ENCODE measurements around the gene MRC1.

MRC1 gene

GRCh38 chr10:17877121-17877520 is 68.0 kb downstream of the MRC1 start:
- in situ Hi-C loops (cut with MboI; ENCODE audit: low pct_unique_long_range_greater_than_20kb, low sequenced_read_pairs) = no loop called here
- no peak for DNase-seq

GRCh38 chr10:17878896-17879295 is 69.7 kb downstream of the MRC1 start:
- in situ Hi-C loops (cut with MboI; ENCODE audit: low pct_unique_long_range_greater_than_20kb, low sequenced_read_pairs) = no loop called here

DNA sequence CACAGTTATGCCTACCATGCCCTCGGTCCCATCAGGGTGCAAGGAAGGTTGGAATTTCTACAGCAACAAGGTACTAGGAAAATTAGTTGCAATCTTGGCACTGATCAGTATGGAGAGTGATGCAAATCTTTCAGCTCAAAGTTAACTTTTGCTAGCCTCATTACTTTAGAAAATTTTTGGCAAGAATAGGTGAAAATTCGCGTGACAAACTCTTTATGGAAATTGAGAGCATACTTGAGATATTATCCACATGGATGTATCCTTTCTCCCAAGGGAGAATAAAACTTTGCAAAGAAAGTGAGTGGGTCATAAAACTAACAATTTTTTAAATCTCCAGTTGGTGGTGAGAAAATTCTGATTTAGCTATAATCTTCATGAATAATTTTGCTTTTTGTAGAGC is 71.5 kb downstream of the MRC1 start:
- no peak for DNase-seq
- in situ Hi-C loops (cut with MboI; ENCODE audit: low pct_unique_long_range_greater_than_20kb, low sequenced_read_pairs) = no loop called here

More at GRCh38 chr10:17878896-17879295, 69.7 kb downstream of the MRC1 start:
- no peak for DNase-seq

DNA sequence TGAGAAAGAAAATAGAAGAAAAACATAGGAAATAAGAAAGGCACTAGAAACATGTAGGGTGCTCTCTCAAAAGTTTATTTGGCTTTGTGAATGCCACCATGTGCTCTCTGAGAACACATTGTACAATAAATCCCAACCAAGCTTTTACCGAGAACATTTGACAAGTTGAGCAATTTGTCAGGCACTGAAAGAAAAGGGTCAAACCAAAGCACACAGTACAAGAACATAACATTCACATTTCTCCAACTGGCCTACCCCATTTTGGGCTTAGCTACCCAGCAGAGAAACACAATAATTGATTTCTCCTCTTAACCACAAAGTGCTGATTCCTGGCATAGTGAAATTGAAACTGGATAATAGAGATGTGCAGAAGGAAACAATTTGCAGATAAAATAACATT is 73.4 kb downstream of the MRC1 start:
- in situ Hi-C loops (cut with MboI; ENCODE audit: low pct_unique_long_range_greater_than_20kb, low sequenced_read_pairs) = no loop called here
- DNase-seq = no peak

DNA sequence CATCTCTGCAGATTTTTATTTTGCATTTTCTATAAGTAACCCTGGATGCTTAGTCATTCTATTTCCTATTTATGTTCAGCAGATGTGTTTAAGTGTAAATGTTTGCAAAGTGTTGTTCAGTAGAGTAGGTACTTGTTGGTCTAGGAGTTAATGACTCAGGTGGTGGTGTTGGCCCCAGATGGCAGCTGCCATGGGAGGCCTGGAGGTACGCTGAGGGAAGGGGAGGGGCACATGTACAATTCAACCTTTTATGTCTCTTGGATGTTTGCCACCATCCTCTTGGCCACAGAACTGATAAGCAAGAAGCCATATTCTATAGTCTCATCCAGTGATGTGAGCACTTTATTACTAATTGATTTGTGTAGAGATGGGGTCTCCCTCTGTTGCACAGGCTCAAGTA is 74.5 kb downstream of the MRC1 start:
- no peak for DNase-seq
- in situ Hi-C loops (cut with MboI; ENCODE audit: low pct_unique_long_range_greater_than_20kb, low sequenced_read_pairs) = no loop called here

- no peak for DNase-seq
- in situ Hi-C loops (cut with MboI; ENCODE audit: low pct_unique_long_range_greater_than_20kb, low sequenced_read_pairs) = no loop called here
Observed at GRCh38 chr10:17888189-17888588, 79.0 kb downstream of the MRC1 start.

- no peak for DNase-seq
- in situ Hi-C loops (cut with MboI; ENCODE audit: low pct_unique_long_range_greater_than_20kb, low sequenced_read_pairs) = no loop called here
Observed at GRCh38 chr10:17891435-17891834, 82.3 kb downstream of the MRC1 start.

DNA sequence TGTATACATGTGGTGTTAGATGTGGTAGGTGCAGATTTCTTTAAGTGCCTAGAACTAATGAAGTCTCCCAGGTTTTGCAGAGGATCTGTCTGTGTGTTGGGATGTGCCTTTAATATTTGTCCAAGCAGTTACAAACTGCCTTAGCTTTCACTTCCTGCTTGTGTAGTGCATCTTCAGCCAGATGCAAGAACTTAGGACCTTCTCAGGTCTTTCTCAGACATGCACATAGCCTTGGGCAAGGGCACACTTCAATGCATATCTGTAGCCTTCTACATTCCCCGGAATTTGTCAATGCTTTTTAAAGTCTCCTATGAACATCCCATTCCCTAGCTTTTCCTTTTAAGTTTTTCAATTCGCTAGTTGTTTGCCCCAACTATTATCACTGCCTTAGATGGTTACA is 95.4 kb downstream of the MRC1 start:
- DNase-seq = no peak
- in situ Hi-C loops (cut with MboI; ENCODE audit: low pct_unique_long_range_greater_than_20kb, low sequenced_read_pairs) = no loop called here

DNA sequence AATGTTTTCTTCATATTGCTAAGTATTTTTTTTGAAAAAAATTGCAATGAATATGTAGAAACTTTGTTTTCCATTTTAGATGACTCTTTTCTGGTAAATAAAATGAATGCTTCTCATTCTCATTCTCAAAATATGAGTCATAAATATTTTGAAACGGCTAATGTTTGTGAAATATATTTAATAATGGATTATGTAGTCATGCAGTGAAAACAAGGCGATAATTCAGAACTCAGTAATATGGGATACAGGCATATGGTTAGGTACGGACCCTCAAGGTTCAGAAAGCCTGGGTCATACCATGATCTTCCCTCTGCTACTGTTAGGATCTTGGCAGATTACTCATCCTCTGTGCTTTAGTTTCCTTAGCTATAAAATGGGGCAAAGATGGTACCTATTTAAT is 96.3 kb downstream of the MRC1 start:
- no peak for DNase-seq
- in situ Hi-C loops (cut with MboI; ENCODE audit: low pct_unique_long_range_greater_than_20kb, low sequenced_read_pairs) = no loop called here

- in situ Hi-C loops (cut with MboI; ENCODE audit: low pct_unique_long_range_greater_than_20kb, low sequenced_read_pairs) = no loop called here
- DNase-seq = no peak
Observed at GRCh38 chr10:17906002-17906401, 96.9 kb downstream of the MRC1 start.

GRCh38 chr10:17907641-17908040 is 98.5 kb downstream of the MRC1 start:
- in situ Hi-C loops (cut with MboI; ENCODE audit: low pct_unique_long_range_greater_than_20kb, low sequenced_read_pairs) = no loop called here
- no peak for DNase-seq

- in situ Hi-C loops (cut with MboI; ENCODE audit: low pct_unique_long_range_greater_than_20kb, low sequenced_read_pairs) = no loop called here
- peak; percentile 51 for DNase-seq
Observed at GRCh38 chr10:17910125-17910789, 101.1 kb downstream of the MRC1 start.

DNA sequence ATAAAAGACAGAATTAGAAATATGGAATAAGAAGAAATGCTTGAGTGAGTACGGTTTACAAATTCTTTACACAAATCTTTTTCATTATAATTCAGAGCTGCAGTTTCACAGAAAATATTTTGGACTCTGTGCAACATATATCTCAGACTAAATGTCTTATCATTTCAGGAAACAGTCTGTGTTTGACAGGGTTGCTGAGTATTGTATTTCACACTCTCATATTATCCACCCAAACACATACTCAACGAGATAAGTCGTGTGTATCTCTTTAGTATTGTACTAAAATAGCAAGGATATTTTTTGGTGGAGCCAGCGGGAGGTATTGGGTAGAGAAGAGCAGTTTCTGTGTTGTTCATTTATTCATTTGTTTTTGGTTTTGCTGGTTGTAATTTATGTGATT is 103.6 kb downstream of the MRC1 start:
- no peak for DNase-seq
- in situ Hi-C loops (cut with MboI; ENCODE audit: low pct_unique_long_range_greater_than_20kb, low sequenced_read_pairs) = no loop called here

DNA sequence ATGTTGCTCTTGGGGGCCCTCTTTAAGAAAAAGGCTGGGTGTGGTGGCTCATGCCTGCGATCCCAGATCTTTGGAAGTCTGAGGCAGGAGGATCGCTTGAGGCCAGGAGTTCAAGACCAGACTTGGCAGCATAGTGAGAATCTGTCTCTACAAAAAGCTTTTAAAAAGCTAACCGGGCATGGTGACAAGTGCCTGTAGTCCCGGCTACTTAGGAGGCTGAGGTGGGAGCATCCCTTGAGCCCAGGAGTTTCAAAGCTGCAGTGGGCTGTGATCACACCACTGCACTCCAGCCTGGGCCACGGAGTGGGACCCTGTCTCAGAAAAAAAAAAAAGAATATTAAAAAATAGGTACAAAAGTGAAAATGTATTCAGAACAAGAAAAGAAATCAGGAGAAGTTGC is 104.5 kb downstream of the MRC1 start:
- in situ Hi-C loops (cut with MboI; ENCODE audit: low pct_unique_long_range_greater_than_20kb, low sequenced_read_pairs) = no loop called here
- DNase-seq = no peak

GRCh38 chr10:17914169-17915045 is 105.3 kb downstream of the MRC1 start:
- in situ Hi-C loops (cut with MboI; ENCODE audit: low pct_unique_long_range_greater_than_20kb, low sequenced_read_pairs) = no loop called here
- no peak for DNase-seq

DNA sequence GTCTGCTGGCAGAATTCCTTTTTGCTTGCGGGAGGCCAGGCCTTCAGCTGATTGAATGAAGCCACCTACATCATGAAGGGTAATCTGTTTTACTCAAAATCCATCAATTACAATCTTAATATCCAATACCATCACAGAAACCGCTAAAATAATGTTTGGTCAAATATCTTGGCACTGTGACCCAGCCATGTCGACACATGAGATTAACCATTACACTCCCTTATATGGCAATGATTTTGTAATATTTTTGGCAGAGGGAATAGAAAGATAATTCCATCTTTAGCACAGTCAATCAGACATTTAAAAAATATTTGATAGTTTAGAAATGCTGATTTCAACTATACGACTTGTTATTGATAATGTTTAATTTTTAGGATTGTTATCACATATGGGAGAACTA is 106.0 kb downstream of the MRC1 start:
- DNase-seq = no peak
- in situ Hi-C loops (cut with MboI; ENCODE audit: low pct_unique_long_range_greater_than_20kb, low sequenced_read_pairs) = no loop called here

- no peak for DNase-seq
Observed at GRCh38 chr10:17918187-17918903, 109.2 kb downstream of the MRC1 start.

GRCh38 chr10:17921378-17921777 is 112.2 kb downstream of the MRC1 start:
- in situ Hi-C loops (cut with MboI; ENCODE audit: low pct_unique_long_range_greater_than_20kb, low sequenced_read_pairs) = no loop called here

More at GRCh38 chr10:17918187-17918903, 109.2 kb downstream of the MRC1 start:
- in situ Hi-C loops (cut with MboI; ENCODE audit: low pct_unique_long_range_greater_than_20kb, low sequenced_read_pairs) = no loop called here

GRCh38 chr10:17923728-17924127 is 114.6 kb downstream of the MRC1 start:
- in situ Hi-C loops (cut with MboI; ENCODE audit: low pct_unique_long_range_greater_than_20kb, low sequenced_read_pairs) = no loop called here

More at GRCh38 chr10:17921378-17921777, 112.2 kb downstream of the MRC1 start:
- no peak for DNase-seq

More at GRCh38 chr10:17923728-17924127, 114.6 kb downstream of the MRC1 start:
- no peak for DNase-seq

All from KBM-7 (cell line).